IPS-18c (cell line): Measurements from ENCODE around the gene TACC3.

ENCODE experiments used
- H3K4me3 ChIP-seq: 2 replicates; pipeline ENCODE4 v1.7.0; 2013; ENCODE audit warnings: low read depth, mild to moderate bottlenecking, low read length, moderate library complexity; ENCODE audit not compliant: insufficient read depth
- H3K9me3 ChIP-seq: one replicate; pipeline ENCODE4 v1.6.1; 2013; ENCODE audit warnings: mild to moderate bottlenecking, low read length, moderate library complexity; ENCODE audit not compliant: control insufficient read depth, insufficient read depth

TACC3 gene

DNA sequence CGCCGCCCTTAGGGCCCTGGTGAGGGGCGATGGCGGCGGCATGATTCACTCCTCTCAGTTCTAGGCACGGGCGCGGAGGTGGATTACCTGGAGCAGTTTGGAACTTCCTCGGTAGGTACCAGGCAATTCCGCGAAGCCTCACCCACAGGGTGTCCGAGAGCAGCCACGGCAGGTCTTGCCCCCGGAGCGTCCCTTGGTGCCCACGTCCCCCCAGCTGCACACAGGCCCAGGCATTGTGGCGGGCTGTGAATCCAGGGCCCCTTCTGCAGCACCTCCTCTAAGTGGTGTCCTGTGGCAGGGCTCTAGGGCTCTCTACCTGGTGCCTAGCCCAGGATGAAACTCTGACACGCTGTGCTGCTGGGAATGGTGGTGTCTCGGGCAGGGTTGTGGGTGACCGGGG lies 13.9 kb downstream of the TACC3 start:
- peaks cover 8% of the 10 kb centered on the region for H3K9me3 ChIP-seq
- H3K4me3 ChIP-seq: no peak overlapping the region

DNA sequence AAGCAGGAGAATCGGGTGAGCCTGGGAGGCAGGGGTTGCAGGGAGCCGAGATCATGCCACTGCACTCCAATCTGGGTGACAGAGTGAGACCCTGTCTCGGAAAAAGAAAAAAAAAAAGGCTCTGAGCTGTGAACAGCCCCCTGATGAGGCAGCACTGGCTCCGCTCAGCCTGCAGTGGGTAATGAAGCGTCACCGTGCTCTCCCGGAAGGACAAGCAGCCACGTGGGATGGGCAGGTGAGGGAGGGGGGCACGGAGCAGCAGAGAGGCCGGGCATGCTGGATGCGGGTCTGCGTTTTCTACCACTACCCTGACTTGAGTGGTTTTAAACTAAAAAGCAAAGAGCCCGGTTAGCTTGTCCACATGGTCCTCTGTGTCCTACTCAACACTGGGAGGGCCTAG lies 15.5 kb downstream of the TACC3 start:
- Histone ChIP-seq H3K4me3 (no peak overlapping the region), H3K9me3 (peaks cover 8% of the 10 kb centered on the region)

- H3K4me3 ChIP-seq: no peak overlapping the region
- peaks cover 8% of the 10 kb centered on the region for H3K9me3 ChIP-seq
These were observed 16.3 kb downstream of the TACC3 start for GRCh38 chr4:1737666-1738065.

- H3K9me3 ChIP-seq: peaks cover 8% of the 10 kb centered on the region
- H3K4me3 ChIP-seq: no peak overlapping the region
These were observed 17.1 kb downstream of the TACC3 start for GRCh38 chr4:1738410-1738809.

GRCh38 chr4:1739358-1739757 lies 18.0 kb downstream of the TACC3 start:
- Histone ChIP-seq H3K4me3 (no peak overlapping the region), H3K9me3 (peaks cover 8% of the 10 kb centered on the region)

DNA sequence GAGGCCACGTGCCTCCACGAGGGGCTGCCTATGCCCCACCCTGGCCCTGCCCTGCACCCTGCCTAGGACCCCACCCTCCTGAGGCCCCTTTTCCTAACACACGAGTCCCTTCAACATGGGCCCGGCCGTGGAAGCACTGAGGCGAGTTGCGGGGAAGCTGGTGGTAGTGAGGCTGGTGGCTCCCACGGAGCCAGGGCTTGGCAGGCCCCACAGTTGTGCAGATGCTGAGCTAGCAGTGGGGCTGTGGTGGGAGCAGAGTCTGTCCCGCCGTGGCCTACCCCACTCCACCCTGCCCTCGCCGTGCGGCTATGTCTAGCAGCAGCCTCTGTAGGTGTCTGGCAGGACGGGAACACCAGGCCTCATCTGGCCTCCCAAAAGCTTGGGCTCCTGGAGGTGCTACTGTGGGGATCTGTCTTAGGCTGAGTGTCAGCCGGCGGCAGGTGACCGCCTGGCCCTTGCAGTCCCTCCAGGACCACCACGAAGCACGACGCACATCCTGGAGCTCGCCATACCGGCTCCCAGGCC lies 18.8 kb downstream of the TACC3 start:
- Histone ChIP-seq H3K9me3 (peaks cover 8% of the 10 kb centered on the region), H3K4me3 (no peak overlapping the region)

DNA sequence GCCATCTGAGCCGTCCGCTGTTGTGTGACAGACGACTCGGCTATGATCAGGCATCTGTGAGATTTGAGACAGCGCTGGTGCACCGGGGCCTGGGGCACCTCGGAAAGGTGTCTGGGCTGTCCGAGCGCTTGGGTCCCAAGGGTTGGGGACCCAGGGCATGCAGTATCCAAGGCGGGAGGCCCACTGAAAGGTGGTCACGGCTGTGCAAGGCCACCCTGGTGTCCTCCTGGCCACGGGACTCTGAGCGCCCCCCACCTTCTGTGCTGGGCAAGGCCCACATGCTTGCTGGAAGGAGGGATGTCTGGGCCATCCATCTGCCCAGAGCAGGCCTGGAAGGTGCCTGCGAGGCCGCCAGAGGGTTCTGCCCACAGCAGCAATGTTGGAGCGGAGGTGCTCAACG lies 19.9 kb downstream of the TACC3 start:
- peaks cover 8% of the 10 kb centered on the region for H3K9me3 ChIP-seq
- no peak overlapping the region for H3K4me3 ChIP-seq

DNA sequence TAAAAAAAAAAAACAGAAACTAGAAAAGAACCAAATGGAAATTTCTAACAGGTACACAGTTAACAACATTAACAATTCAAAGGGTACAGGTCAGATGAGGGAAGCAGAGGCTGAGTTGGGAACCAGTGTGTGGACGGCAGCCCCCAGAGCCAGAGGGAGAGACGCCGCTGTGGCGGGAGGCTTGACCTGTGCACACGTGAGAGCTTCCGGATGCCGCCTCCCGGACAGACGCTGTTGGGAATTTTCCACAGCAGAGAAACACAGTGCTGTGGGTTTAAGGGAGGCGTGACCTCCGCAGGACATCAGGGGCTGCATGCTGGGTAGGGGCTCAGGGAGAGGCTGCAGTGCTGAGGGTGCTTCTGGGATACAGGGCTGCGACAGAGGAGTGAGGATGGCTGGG lies 22.2 kb downstream of the TACC3 start:
- H3K9me3 ChIP-seq: no peaks in the 10 kb centered on the region
- H3K4me3 ChIP-seq: no peak overlapping the region

- no peaks in the 10 kb centered on the region for H3K9me3 ChIP-seq
- H3K4me3 ChIP-seq: no peak overlapping the region
These were observed 22.7 kb downstream of the TACC3 start for GRCh38 chr4:1743975-1744374.

DNA sequence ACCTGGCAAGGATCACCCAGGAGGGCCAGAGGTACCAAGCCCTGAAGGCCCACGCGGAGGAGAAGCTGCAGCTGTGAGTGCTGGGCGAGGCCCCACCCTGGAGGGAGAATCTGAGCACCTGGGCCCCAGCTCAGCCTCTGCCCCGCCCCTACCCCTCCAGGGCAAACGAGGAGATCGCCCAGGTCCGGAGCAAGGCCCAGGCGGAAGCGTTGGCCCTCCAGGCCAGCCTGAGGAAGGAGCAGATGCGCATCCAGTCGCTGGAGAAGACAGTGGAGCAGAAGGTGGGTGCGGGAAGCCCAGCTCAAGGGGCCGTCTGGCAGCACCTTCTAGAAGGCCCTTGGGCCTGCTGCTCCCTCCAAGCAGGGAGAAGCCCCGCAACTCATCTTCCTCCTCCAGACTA lies 23.2 kb downstream of the TACC3 start:
- Histone ChIP-seq H3K9me3 (no peaks in the 10 kb centered on the region), H3K4me3 (no peak overlapping the region)

- H3K9me3 ChIP-seq: no peaks in the 10 kb centered on the region
- no peak overlapping the region for H3K4me3 ChIP-seq
These were observed 23.8 kb downstream of the TACC3 start for GRCh38 chr4:1745165-1745564.

DNA sequence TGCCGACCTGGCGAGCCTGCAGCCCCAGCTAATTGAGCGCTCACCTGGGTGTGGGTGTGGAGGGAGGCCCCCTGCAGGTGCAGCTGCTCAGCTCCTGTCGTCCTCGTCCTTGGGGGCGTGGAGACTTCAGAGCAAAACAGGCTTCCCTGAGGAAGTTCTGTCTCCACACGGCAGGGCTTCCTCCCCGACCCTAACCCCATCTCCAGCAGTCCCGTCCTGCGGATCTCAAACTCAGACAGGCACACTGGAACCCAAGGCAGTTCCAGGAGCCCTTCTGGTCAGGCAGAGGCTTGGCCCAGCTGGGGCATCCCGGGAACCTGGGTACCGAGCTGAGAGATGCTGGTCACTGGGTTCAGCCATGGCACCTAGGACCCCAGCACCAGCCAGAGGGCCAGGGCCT lies 24.4 kb downstream of the TACC3 start:
- Histone ChIP-seq H3K4me3 (no peak overlapping the region), H3K9me3 (no peaks in the 10 kb centered on the region)

- no peak overlapping the region for H3K4me3 ChIP-seq
- H3K9me3 ChIP-seq: no peaks in the 10 kb centered on the region
These were observed 25.0 kb downstream of the TACC3 start for GRCh38 chr4:1746265-1746691.

GRCh38 chr4:1746919-1747602 lies 25.7 kb downstream of the TACC3 start:
- Histone ChIP-seq H3K9me3 (no peaks in the 10 kb centered on the region), H3K4me3 (no peak overlapping the region)

DNA sequence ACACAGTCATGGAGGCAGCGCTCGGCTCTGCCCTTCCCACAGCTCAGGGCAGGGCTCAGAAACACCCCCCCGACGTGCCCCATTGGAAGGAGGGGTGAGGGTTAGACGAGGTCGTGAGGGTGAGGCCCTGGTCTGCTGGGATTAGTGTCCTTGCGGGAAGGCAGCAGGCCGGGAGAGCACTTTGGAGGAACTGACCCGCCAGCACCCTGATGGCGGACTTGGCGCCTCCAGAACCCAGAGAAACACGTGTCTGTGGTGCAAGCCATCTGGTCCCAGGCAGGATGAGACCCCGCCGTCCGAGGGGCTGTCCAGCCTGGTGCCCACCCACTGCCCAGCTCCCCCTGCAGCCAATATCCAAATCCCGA lies 26.3 kb downstream of the TACC3 start:
- H3K4me3 ChIP-seq: no peak overlapping the region

DNA sequence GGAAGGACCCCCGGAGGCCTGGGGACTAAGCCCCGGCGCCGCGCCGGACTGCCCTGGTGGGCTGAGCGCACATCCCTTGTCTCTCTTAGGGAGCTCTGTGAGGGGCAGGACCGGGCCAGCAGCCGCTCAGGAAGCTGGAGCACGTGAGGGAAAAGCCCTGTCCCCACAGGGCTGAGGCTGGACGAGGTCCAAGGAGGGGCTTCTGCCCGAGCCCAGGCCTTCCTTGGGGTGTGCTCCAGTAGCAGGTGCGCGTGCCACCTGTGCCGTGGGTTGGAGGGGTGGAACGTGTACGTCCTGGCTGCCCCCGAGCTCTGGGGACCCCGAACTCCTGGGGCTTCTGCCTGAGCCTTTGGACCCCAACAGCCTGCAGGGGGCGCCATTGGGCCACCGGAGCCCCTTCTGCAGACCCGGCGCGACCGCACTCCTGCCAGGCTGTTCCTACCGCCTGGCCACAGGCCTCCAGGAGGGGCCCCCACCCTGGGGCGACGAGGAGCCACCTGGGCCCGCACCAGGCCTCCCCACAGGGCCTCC lies 27.2 kb downstream of the TACC3 start:
- no peak overlapping the region for H3K4me3 ChIP-seq
- H3K9me3 ChIP-seq: no peaks in the 10 kb centered on the region

More for the DNA sequence above, 26.3 kb downstream of the TACC3 start:
- no peaks in the 10 kb centered on the region for H3K9me3 ChIP-seq

- Histone ChIP-seq H3K9me3 (no peaks in the 10 kb centered on the region), H3K4me3 (no peak overlapping the region)
These were observed 28.0 kb downstream of the TACC3 start for GRCh38 chr4:1749370-1749769.

- no peaks in the 10 kb centered on the region for H3K9me3 ChIP-seq
- no peak overlapping the region for H3K4me3 ChIP-seq
These were observed 28.5 kb downstream of the TACC3 start for GRCh38 chr4:1749826-1750225.
